ENCODE measurements around the gene CDH12.

DNA sequence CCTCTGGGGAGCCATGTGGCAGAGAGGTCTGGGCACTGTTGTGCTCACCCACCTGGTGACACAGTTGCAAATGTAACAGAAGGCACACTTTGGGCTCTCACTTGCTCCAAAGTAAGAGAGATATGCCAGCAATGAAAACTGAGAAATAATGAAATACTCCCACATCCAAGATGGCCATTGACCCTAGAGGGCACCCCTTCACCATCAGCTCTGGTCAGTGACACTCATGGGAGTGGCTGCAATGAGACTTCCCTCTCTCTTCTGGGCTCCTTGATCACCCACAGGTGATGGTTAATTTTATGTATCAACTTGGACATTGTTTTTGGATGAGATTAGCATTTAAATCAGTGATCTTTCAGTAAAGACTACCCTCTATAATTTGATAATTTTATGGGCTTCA lies 248.4 kb downstream of the CDH12 start:
- TF ChIP-seq ZNF8 (CRISPR knock-in tag; IDR thresholded peaks at IDR 0.05) (no peak), SNAI2 (CRISPR knock-in tag; IDR thresholded peaks at IDR 0.05) (no peak), CSDC2 (CRISPR knock-in tag; IDR thresholded peaks at IDR 0.05) (no peak), GLIS3 (CRISPR knock-in tag; IDR thresholded peaks at IDR 0.05) (no peak)
- TF ChIP-seq, protein P1, sequence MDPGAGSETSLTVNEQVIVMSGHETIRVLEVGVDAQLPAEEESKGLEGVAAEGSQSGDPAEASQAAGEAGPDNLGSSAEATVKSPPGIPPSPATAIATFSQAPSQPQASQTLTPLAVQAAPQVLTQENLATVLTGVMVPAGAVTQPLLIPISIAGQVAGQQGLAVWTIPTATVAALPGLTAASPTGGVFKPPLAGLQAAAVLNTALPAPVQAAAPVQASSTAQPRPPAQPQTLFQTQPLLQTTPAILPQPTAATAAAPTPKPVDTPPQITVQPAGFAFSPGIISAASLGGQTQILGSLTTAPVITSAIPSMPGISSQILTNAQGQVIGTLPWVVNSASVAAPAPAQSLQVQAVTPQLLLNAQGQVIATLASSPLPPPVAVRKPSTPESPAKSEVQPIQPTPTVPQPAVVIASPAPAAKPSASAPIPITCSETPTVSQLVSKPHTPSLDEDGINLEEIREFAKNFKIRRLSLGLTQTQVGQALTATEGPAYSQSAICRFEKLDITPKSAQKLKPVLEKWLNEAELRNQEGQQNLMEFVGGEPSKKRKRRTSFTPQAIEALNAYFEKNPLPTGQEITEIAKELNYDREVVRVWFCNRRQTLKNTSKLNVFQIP (CRISPR knock-in tag; IDR thresholded peaks at IDR 0.05; ENCODE audit: borderline replicate concordance, low read depth): no peak
- TF ChIP-seq, protein P2, sequence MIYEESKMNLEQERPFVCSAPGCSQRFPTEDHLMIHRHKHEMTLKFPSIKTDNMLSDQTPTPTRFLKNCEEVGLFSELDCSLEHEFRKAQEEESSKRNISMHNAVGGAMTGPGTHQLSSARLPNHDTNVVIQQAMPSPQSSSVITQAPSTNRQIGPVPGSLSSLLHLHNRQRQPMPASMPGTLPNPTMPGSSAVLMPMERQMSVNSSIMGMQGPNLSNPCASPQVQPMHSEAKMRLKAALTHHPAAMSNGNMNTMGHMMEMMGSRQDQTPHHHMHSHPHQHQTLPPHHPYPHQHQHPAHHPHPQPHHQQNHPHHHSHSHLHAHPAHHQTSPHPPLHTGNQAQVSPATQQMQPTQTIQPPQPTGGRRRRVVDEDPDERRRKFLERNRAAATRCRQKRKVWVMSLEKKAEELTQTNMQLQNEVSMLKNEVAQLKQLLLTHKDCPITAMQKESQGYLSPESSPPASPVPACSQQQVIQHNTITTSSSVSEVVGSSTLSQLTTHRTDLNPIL (CRISPR knock-in tag; IDR thresholded peaks at IDR 0.05; ENCODE audit: low read depth): no peak
